ACHN (cell line): Measurements from ENCODE around the gene NRG3.

ENCODE experiments used
- DNase-seq: peaks from one replicate; pipeline ENCODE4 v3.0.0-alpha.2; 2015
- in situ Hi-C: cut with HindIII; loops from 2 replicates; pipeline ENCODE4 v1.10.0; 2017; ENCODE audit warnings: low sequenced_read_pairs, low pct_ligation_motif_present, low pct_unique_long_range_greater_than_20kb

NRG3 gene

GRCh38 chr10:81928119-81928518, 53.1 kb downstream of the NRG3 start:
- DNase-seq = no peak
- in situ Hi-C loops = no loop called here

GRCh38 chr10:81943583-81943982, 68.6 kb downstream of the NRG3 start:
- in situ Hi-C loops = no loop called here

GRCh38 chr10:81944609-81945008, 69.6 kb downstream of the NRG3 start:
- in situ Hi-C loops = no loop called here
- no peak for DNase-seq

More at GRCh38 chr10:81943583-81943982, 68.6 kb downstream of the NRG3 start:
- no peak for DNase-seq

- in situ Hi-C loops = no loop called here
- no peak for DNase-seq
Measured at GRCh38 chr10:81949283-81949682, 74.3 kb downstream of the NRG3 start.

GRCh38 chr10:81950358-81950757, 75.4 kb downstream of the NRG3 start:
- DNase-seq = no peak
- in situ Hi-C loops = no loop called here

GRCh38 chr10:81953420-81953819, 78.4 kb downstream of the NRG3 start:
- in situ Hi-C loops = no loop called here
- DNase-seq = no peak

GRCh38 chr10:81957976-81958375, 83.0 kb downstream of the NRG3 start:
- in situ Hi-C loops = no loop called here
- DNase-seq = no peak

GRCh38 chr10:81959016-81959415, 84.0 kb downstream of the NRG3 start:
- DNase-seq = no peak
- in situ Hi-C loops = no loop called here

GRCh38 chr10:81961451-81962184, 86.6 kb downstream of the NRG3 start:
- DNase-seq = no peak
- in situ Hi-C loops = no loop called here

GRCh38 chr10:81963606-81964005, 88.6 kb downstream of the NRG3 start:
- in situ Hi-C loops = no loop called here
- no peak for DNase-seq

- in situ Hi-C loops = no loop called here
- no peak for DNase-seq
Measured at GRCh38 chr10:81967716-81968115, 92.7 kb downstream of the NRG3 start.

GRCh38 chr10:81969136-81969535, 94.1 kb downstream of the NRG3 start:
- in situ Hi-C loops = no loop called here

GRCh38 chr10:81978238-81978637, 103.2 kb downstream of the NRG3 start:
- peak; percentile 58 for DNase-seq

More at GRCh38 chr10:81969136-81969535, 94.1 kb downstream of the NRG3 start:
- DNase-seq = no peak

GRCh38 chr10:81981724-81982123, 106.7 kb downstream of the NRG3 start:
- no peak for DNase-seq
- in situ Hi-C loops = no loop called here

More at GRCh38 chr10:81978238-81978637, 103.2 kb downstream of the NRG3 start:
- in situ Hi-C loops = no loop called here

- in situ Hi-C loops = no loop called here
Measured at GRCh38 chr10:81984428-81984827, 109.4 kb downstream of the NRG3 start.

GRCh38 chr10:81995254-81995653, 120.3 kb downstream of the NRG3 start:
- in situ Hi-C loops = no loop called here
- no peak for DNase-seq

More at GRCh38 chr10:81984428-81984827, 109.4 kb downstream of the NRG3 start:
- DNase-seq = no peak

GRCh38 chr10:81996927-81997326, 121.9 kb downstream of the NRG3 start:
- in situ Hi-C loops = no loop called here

GRCh38 chr10:82020999-82021398, 146.0 kb downstream of the NRG3 start:
- no peak for DNase-seq
- in situ Hi-C loops = no loop called here

More at GRCh38 chr10:81996927-81997326, 121.9 kb downstream of the NRG3 start:
- DNase-seq = no peak

GRCh38 chr10:82027711-82028110, 152.7 kb downstream of the NRG3 start:
- in situ Hi-C loops = no loop called here
- DNase-seq = no peak

- no peak for DNase-seq
- in situ Hi-C loops = no loop called here
Measured at GRCh38 chr10:82037076-82037475, 162.1 kb downstream of the NRG3 start.
